SK-N-SH (cell line): ENCODE measurements around the gene MAPRE2.

ENCODE experiments used
- GABPA ChIP-seq: IDR thresholded peaks from 2 replicates; pipeline ENCODE4 v1.4.0; 2012; ENCODE audit warnings: low read depth, mild to moderate bottlenecking
- JUND ChIP-seq: IDR thresholded peaks from 2 replicates; pipeline ENCODE4 v1.4.0; 2012
- NRF1 ChIP-seq: IDR thresholded peaks from 2 replicates; pipeline ENCODE4 v1.6.1; 2012; ENCODE audit warnings: low read depth, mild to moderate bottlenecking, low read length
- SIN3A ChIP-seq: IDR thresholded peaks from 2 replicates; pipeline ENCODE4 v1.6.1; 2012; ENCODE audit warnings: low read depth, mild to moderate bottlenecking, low read length, moderate library complexity, borderline replicate concordance
- SMC3 ChIP-seq: IDR thresholded peaks from 2 replicates; pipeline ENCODE4 v1.6.1; 2012; ENCODE audit warnings: low read depth, low read length, improper control_type of control experiment
- TF ChIP-seq, protein P1 (sequence below): fragments of 200-600 bp; sonication (generic); IDR thresholded peaks from 2 replicates; pipeline ENCODE4 v1.6.1; 2017; ENCODE audit warnings: antibody characterized with exemption, mild to moderate bottlenecking, moderate library complexity
- TF ChIP-seq, protein P2 (sequence below): IDR thresholded peaks from 2 replicates; pipeline ENCODE4 v1.6.1; 2012; ENCODE audit warnings: mild to moderate bottlenecking, low read depth, low read length, moderate library complexity

DNA sequence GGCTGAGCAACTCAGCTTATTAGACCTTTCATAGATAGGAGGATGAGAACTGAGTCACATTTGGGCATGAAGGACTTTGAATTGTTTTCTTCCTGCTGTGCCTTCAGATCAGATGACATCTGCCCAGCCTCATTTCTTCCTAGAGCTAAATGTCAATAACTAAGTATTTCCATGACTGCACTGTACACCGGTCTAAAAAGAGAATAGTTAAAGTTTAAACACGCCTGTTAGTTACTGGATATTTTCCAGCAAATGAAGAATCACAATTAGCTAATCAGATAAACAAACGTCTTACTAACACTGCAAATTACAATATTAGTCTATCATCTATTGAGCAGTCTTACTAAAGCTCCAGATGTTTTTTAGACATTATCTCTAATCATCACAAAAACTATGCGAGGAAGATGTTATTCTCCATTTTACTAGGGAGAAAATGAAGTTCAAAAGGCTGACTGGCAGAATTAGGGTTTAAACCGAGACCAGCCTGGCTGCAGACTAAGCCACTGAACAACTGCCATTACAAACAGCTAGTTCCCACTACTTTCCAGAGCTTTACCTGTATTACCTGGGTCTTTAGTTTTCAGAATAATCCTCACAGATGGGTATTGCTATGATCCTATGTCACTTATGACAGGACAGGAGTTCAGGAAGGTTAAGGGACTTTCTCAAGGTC is 130.2 kb downstream of the MAPRE2 start:
- TF ChIP-seq, protein P1, sequence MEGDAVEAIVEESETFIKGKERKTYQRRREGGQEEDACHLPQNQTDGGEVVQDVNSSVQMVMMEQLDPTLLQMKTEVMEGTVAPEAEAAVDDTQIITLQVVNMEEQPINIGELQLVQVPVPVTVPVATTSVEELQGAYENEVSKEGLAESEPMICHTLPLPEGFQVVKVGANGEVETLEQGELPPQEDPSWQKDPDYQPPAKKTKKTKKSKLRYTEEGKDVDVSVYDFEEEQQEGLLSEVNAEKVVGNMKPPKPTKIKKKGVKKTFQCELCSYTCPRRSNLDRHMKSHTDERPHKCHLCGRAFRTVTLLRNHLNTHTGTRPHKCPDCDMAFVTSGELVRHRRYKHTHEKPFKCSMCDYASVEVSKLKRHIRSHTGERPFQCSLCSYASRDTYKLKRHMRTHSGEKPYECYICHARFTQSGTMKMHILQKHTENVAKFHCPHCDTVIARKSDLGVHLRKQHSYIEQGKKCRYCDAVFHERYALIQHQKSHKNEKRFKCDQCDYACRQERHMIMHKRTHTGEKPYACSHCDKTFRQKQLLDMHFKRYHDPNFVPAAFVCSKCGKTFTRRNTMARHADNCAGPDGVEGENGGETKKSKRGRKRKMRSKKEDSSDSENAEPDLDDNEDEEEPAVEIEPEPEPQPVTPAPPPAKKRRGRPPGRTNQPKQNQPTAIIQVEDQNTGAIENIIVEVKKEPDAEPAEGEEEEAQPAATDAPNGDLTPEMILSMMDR = no peak
- TF ChIP-seq SIN3A (no peak), GABPA (no peak), JUND (no peak), NRF1 (no peak), SMC3 (no peak)
- TF ChIP-seq, protein P2, sequence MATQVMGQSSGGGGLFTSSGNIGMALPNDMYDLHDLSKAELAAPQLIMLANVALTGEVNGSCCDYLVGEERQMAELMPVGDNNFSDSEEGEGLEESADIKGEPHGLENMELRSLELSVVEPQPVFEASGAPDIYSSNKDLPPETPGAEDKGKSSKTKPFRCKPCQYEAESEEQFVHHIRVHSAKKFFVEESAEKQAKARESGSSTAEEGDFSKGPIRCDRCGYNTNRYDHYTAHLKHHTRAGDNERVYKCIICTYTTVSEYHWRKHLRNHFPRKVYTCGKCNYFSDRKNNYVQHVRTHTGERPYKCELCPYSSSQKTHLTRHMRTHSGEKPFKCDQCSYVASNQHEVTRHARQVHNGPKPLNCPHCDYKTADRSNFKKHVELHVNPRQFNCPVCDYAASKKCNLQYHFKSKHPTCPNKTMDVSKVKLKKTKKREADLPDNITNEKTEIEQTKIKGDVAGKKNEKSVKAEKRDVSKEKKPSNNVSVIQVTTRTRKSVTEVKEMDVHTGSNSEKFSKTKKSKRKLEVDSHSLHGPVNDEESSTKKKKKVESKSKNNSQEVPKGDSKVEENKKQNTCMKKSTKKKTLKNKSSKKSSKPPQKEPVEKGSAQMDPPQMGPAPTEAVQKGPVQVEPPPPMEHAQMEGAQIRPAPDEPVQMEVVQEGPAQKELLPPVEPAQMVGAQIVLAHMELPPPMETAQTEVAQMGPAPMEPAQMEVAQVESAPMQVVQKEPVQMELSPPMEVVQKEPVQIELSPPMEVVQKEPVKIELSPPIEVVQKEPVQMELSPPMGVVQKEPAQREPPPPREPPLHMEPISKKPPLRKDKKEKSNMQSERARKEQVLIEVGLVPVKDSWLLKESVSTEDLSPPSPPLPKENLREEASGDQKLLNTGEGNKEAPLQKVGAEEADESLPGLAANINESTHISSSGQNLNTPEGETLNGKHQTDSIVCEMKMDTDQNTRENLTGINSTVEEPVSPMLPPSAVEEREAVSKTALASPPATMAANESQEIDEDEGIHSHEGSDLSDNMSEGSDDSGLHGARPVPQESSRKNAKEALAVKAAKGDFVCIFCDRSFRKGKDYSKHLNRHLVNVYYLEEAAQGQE = no peak
